GM21619 (cell line): ENCODE data around the gene KTN1.

Experiments
- ATAC-seq: cut with Tn5 transposase; IDR thresholded peaks from one replicate; pipeline ENCODE4 v1.9.1; 2021; ENCODE audit not compliant: unreplicated experiment

KTN1 gene

GRCh38 chr14:55574988-55575387 lies 5.0 kb upstream of the KTN1 start:
- ATAC-seq, result no peak

DNA sequence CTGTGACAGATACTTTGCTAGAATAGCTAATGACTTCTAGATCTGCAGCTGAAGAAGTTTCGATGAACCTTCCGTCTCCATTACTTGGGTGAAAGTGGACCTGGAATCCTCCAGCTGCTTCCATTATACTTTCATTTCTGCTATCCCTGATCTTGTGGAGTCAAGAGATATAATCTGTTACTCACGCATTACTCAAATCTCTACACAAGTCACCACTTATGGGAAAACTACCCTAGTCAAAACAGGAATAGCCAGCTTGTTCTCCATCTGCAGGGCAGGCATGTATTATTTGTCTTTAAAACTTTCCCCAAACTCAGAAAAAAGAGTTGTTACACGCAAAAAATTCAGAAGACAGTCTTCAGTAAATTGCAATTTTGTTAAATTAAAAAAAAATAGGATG lies 2.8 kb upstream of the KTN1 start:
- no peak for ATAC-seq

- no peak for ATAC-seq
These were observed 1.5 kb upstream of the KTN1 start for GRCh38 chr14:55578511-55578910.

DNA sequence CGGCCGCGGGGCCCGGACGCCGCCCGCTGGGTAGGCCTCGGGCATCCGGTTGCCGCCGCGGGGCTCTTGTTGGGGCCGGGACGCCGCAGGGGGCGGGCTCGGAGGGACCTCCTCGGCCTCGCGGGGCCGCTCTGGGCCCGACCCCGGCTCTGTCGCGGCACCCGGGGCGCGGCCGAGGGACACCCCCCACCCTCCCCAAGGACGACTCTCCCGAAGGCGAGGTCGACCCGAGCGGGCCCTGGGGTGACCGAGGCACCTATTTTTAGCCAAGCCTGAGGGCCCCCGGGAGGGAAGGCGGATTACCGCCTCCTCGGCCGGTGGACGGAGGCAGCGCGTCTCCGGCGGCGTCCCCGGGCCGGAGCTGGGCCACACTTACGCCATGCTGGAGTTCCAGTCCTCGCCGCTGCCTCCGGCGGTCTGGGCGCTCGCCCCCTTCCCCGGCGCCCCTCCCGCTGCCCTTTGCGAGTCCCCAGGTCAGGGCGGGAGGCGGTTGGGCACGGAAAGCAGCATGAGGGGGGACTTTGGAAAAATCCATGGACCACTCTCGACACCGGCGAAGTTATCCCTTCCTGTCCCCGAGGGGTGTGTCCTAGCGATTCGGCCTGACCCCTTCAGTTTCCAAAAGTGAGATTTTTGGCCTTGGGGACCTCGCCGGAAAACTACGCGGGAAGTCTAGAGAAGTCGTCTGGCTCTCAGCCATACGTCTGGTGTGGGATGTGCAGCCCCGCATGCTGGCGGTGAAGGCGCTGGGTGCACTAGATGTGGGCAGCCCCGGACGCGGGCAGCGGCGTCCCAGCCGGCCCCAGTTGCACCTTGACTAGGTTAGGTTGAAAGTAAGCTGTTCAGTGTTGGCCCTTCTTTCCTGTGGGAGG lies 699 bp downstream of the KTN1 start:
- peak; percentile 47 for ATAC-seq

GRCh38 chr14:55581342-55581771 lies 1.4 kb downstream of the KTN1 start:
- no peak for ATAC-seq

DNA sequence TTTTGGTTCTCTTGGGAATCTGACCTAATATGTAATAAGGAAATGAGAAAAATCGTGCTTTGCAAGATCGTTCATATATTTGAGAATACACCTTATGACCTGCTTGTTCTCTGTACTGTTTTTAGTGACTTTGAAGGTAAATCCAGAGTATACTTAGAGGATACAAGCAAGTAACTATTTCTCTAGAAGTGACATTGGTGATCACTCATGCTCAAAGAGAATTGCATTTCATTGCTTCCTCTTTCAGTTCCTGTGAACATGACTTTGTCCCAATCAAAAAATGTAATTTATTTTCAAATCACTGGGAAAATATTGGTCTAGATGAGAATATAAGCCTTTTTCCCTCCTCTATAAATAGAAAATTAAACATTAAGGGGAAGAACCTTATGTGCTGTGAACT lies 2.7 kb downstream of the KTN1 start:
- no peak for ATAC-seq

DNA sequence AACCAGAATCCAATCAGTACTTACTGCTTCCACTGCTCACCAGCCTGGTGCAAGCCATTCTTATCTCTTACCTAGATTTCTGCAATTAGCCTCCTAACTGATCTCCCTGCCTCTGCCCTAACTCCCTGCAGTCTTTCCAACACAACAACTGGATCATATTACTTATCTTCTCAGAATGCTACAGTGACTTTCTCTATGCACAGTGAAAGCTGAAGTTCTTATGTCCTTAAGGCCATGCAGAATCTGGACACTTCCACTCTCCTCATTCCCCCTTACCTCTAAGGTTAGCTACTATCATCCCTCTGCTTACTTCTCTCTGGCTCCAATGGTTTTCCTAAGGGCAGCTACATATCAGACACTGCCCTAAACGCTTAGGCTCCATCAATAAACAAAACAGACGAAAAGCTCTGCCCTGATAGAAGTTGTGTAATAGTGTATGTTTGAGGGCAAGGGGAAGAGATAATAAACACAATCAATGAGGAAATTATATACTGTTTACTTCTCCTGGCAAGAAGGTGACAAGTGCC lies 4.0 kb downstream of the KTN1 start:
- no peak for ATAC-seq

DNA sequence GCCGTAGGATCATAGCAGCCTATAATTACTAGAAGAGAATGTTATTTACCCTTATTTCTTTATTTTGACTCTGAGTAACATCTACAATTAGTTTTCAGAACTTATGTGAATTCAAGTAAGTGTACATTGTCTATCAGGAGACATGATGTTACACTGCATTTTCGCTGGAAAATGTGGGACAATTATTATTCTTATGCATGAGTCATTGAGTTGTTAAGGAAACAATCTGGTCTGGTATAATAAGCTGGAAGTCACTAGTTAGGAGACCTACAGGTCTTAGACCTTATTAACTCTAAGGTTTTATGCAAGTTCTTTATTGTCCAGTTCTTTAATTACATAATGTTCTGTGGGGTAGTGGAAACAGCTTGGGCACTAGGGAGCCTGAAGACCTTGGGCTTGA lies 5.8 kb downstream of the KTN1 start:
- ATAC-seq, result no peak

- no peak for ATAC-seq
These were observed 6.4 kb downstream of the KTN1 start for GRCh38 chr14:55586411-55586810.

DNA sequence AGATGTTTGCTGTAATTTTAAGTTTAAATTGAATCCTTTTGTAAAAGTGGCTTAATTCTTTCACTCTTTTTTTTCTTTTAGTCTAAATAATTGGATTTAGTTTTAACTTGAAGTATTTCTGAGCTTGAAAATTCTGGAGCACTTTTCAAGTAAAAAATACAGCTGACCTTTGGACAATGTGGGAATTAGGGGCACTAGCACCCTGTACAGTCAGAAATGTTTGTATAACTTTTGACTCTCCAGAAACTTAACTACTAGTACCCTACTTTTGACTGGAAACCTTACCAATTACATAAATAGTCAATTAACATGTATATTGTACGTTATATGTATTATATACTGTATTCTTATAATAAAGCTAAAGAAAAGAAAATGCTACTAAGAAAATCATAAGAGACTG lies 7.8 kb downstream of the KTN1 start:
- ATAC-seq, result no peak

- ATAC-seq, result no peak
These were observed 8.3 kb downstream of the KTN1 start for GRCh38 chr14:55588259-55588699.

- no peak for ATAC-seq
These were observed 9.2 kb downstream of the KTN1 start for GRCh38 chr14:55589171-55589570.

DNA sequence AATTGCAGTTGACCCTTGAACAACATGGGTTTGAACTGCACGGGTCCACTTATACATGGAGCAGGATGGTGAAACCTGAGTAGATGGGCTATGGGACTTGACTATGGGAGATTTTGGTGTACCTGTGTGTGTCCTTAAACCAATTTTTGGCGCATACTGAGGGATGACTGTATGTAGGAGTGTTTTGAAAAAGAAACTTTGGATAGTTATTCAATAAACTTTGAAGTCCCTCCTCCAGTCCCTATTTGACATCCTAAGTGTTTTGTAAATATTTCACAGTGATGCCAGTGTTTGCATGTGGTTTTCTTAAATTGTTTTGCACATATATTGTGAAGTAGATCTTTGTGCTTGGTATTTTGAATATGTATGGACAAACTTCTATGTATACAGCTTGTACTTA lies 12.4 kb downstream of the KTN1 start:
- ATAC-seq, result no peak

GRCh38 chr14:55593698-55594097 lies 13.7 kb downstream of the KTN1 start:
- no peak for ATAC-seq

DNA sequence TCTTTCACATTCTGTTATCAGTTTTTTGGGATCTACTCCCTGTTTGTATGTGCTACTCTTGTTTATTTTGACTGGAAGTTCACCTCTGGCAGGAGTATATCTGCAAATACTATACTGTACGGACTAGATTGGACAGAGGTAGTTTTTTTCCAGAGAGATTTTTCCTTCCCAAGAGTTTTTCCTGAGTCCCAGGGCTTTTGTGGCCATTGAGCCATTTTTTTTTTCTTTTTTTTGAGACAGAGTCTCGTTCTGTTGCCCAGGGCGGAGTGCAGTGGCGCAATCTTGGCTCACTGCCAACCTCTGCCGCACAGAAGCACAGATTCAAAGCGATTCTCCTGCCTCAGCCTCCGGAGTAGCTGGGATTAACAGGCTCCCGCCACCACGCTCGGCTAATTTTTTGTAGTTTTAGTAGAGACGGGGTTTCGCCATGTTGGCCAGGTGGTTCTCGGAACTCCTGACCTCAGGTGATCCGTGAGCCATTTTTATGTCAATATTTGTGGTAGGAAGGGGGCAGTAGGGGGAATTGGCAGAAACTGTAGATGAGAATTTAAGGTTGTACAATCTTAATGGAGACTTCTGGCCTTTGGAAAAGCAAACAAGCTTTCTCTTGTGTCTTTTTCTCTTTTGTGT lies 19.4 kb downstream of the KTN1 start:
- no peak for ATAC-seq

GRCh38 chr14:55600784-55601561 lies 21.0 kb downstream of the KTN1 start:
- no peak for ATAC-seq

DNA sequence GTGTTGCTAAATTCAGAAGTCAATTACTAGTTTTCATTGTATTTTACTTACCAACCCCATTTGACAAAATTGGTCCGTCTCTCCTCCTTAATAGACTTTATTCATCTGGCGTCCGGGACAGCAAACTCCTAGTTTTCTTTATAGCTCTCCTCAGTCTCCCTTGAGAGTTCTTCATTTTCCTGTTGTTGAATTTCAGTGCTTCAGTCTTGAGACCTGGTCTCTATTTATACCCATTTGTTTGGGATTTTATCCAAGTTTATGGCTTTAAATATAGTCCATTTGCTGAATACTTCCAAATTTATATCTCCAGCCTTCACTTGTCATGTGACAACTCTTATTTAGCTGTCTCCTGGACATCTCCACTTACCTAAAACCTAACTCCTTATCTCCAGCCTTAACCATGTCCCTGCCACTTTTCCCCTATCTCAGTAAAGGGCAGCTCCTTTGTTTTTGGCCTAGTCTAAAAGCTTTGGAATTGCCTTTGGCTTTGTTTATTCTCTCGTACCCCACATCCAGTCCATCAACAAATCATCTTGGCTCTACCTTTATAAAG lies 23.5 kb downstream of the KTN1 start:
- no peak for ATAC-seq

DNA sequence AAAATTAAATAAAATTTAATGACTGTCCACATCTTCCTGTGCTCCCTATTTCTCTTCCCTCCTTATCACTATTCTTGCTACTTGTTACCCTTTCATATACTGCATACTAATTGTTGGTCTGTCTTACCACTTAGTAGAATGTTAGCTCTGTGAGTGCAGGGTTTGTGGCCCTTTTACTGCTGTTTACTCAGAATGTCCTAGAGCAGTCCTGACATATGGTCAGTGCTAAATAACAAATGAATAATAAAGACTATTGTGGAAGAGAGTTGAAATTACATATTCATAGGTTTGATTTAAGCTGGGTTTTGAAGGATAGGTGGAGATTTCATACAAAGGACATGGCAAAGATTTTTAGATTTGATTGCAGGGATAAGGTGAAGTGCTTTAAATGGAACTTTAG lies 24.5 kb downstream of the KTN1 start:
- no peak for ATAC-seq

GRCh38 chr14:55604900-55605418 lies 25.0 kb downstream of the KTN1 start:
- no peak for ATAC-seq

- no peak for ATAC-seq
These were observed 25.8 kb downstream of the KTN1 start for GRCh38 chr14:55605793-55606192.

- no peak for ATAC-seq
These were observed 27.4 kb downstream of the KTN1 start for GRCh38 chr14:55607386-55607785.
